Fibroblast of upper back skin (primary cell): ENCODE measurements around the gene TXNRD2.
"Not testable (repeated sequence)": the region's sequence is repeated elsewhere in the genome, so short reads cannot be mapped to it uniquely, and the experiment has no call there.

Experiments
- DNase-seq: peaks from one replicate; pipeline ENCODE4 v3.0.0-alpha.2; 2013

The TXNRD2 gene

GRCh38 chr22:19885841-19886592 lies 55.6 kb downstream of the TXNRD2 start:
- peak; percentile 12 for DNase-seq

GRCh38 chr22:19884954-19885751 lies 56.5 kb downstream of the TXNRD2 start:
- peak; percentile 11 for DNase-seq

DNA sequence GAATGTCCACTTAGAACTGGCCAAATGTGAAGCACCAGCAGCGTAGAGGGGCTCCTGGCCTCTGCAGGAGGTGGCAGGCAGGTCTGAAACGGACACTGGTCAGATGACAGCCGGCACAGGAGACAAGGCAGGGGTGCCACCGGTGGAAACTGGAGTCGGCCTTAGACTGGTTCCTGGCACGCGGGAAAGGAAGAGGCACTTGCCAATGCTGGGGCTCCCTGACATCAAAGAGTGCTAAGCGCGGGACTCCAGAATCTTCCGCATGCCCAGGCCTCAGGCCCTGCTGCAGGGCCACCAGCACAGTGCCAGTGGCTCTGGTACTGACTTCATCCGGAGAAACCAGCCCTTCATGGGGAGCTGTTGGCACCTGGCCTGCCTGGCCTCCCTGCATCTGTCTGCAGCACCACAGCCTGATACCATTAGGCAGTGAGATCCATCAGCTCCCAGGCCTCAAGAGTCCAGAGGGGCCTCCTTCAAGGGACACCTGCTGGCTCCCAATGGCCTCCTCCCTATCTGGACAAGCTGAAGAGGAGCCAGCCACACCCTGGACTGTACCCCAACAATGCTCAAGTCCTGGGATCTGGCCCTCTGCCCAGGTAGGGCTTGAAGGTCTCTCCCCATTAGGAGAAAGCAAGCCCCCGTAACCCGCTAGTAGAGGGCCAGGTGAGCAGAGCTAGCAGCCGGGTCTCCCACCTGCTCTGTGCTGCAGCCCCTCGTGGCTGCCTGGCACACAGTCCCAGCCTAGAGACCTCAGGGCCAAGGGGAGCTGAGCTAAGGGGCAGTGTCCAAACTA lies 57.3 kb downstream of the TXNRD2 start:
- no peak for DNase-seq

DNA sequence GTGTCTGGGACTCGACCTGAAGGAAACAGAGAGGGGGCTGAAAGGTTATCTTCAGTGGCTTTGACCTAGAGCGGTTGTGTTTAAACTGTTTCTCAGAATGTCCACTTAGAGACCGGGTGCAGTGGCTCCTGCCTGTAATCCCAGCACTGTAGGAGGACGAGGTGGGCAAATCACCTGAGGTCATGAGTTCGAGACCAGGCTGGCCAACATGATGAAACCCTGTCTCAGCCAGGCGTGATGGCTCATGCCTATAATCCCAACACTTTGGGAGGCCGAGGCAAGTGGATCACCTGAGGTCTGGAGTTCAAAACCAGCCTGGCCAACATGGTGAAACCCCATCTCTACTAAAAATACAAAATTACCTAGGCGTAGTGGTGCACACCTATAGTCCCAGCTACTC lies 58.2 kb downstream of the TXNRD2 start:
- DNase-seq: not testable (repeated sequence)

GRCh38 chr22:19882446-19883381 lies 58.9 kb downstream of the TXNRD2 start:
- no peak for DNase-seq

- peak; percentile 98 for DNase-seq
These were observed 60.6 kb downstream of the TXNRD2 start for GRCh38 chr22:19880786-19881569.

DNA sequence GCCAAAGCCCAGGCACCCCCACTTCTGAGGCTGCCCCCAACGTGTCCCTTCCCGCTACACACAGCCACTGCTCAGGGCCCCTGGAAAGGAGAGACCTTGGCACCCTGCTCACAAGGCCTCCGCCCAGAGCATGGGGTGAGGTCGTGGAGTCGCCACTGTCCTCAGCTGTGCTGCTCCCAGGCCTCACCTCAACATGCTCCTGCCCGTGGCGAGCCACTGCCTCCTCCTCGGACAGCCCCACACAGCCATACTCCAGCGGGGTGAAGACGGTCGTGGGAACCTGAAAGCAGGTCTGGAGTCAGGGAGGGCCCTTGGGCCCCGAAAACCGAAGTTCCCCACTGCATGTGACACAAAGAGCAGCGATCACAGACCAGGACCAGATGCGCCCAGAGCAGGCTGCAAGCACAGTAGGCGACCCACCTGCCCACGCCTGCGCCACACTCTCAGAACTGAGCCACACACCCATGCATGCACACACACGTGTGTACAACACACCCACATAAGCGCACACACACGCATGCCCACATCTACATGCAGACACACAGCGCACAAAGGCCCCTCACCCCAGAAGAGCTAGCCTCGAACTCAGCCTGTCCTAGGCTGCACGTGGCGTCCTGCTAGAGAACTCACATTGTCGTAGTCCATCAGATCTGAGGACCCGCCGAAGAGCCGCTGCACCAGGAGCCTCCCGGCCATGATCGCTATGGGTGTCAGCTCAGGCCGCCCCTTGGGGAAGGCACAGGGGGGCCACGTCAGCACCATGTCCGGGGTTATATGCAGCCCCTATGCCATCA lies 61.4 kb downstream of the TXNRD2 start:
- DNase-seq: no peak

- DNase-seq: no peak
These were observed 62.0 kb downstream of the TXNRD2 start for GRCh38 chr22:19879643-19879991.

DNA sequence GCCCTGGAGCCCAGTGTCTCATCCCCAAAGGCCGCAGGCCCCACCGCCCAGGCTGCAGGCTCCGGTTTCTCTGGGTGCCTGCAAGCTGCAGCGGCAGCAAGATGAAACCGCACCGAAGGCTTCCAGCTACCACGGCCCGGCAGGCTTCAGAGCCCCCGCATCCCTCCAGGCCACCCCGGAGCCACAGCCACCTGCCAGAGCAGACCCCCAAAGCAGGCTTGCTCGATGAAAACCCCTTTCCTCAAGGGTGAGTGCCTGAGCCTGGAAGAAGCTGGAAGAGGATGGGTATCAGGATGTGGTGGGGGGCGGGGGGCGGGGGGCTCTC lies 62.4 kb downstream of the TXNRD2 start:
- no peak for DNase-seq

DNA sequence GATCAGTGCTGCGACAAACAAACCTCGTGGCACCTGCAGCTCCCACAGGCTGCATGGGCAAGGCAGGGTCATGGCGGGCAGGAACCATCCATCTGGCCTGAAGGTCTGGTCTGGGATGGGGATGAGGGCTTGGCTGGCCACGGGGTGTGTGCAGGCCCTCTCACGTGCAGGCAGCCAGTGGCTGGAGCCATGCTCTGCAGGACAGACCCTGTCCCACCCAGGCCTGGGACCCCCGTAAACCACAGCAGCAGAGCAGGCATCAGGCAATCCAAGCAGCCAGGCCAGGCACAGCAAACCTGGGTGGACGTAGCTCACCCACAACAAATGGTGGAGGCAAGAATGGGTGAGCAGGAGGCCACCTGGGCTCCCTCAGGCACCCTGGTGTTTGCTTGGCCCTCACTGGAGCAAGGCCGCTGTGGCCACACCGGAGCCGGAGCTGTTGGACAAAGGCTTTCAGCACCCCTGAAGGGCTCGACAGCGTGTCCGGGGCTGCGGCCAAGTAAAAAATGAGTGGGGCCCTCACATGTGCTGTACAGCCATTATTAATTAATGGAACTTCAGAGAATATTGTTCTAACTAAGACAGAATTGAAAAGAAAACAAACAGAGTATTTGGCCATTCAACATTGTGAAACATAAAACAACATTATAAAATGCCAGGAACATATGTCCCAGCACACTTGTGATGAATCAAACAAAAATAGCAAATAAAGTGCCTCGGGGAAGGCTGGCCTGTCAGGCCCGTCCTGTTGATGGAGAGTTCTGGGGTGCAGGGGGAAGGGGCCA lies 63.0 kb downstream of the TXNRD2 start:
- no peak for DNase-seq

- DNase-seq: peak; percentile 76
These were observed 63.8 kb downstream of the TXNRD2 start for GRCh38 chr22:19877626-19878339.

DNA sequence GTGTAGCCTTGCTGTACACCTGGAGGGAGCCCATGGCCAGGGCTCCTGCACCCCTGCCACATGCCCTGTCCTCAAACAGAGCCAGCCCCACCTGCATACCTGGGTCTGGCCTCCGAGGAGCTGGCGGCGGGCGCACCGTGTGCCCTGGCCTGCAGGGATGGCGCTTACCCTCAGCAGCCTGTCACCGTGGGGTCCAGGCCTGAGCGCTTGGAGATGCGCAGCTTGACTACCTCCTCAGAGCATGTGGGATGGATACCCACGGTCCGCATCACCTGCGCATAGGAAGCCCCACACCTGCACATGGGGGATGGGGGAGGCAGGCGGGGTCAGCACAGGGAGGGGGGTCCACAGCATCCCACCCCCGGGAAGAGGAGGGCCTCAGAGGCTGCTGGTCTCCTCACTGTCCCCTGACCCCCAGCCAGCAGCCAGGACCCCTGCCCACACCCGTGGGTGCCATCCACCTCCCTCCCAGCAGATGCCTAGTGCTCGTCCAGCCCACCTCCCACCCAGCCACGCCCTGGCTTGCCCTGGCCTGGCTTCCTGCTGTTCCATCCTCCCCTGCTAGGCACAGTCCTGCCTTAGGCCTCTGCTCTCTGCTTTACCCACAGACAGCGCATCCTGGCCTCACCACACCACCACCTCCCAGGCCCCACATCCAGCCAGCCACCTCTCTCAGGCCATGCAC lies 64.5 kb downstream of the TXNRD2 start:
- DNase-seq: no peak

DNA sequence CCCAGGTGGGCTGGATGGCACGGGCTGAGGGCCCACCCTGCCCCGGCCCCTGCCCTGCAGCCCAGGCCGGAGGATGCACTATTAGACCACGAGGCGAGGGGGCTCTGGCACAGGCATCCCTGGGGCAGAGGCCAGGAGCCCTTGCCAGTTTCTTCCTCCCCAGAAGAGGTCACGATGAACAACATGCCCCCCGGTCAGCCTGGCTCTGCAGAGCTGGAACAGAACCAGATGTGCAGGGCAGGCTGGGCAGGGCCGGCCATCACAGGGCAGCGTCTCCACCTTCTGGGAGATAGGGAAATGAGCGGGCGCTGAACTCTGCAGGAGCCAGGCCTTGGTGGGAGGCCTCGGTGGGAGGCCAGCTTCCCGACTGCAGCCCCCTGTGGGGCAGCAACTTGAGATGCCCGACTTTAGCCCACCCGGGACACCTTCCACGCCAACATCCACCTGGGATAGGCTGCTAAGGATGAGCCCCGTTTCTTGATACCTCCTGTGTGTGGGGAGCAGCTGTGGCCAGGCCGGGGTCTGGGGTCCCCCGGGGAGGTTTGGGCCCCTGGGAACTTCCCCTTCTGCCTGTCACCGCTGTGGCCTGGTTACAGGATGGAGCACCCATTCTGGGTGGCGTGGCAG lies 65.2 kb downstream of the TXNRD2 start:
- no peak for DNase-seq

DNA sequence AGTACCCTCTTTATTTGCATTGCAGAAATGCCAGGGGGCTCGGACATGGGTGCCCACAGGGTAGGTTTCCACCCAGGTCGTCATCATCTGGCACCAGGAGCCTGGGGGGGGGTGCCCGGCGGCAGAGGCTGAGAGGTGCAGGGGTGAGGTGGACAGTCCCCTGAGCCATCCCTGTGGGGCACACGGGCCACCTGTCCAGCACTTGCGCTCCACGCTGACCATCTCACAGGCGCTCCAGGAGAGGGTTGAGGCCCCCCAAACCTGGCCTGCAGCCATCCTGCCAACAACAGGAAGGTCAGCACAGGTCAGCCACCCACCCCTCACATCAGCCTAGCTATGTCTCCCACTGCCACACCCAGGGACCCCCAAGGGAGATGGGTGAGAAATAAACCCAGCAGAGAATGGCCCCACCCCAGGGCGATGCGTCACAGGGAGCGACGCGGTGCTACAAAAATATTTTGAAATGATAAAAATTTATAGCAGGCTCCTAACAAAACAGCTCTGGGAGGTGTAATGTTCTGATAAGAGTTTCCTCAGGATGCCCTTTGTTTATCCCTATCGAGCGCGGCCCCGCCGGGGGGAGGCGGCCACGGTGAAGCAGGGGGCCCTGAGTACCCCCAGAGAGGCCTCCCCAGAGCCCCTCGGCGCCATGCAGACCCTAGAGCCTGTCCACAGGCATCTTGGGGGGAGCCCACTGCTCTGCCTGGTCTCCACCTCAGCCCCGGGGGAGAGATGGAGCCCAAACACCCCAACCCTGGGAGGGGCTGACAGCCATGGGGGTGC lies 65.9 kb downstream of the TXNRD2 start:
- no peak for DNase-seq

- DNase-seq: no peak
These were observed 66.5 kb downstream of the TXNRD2 start for GRCh38 chr22:19875061-19875530.

- no peak for DNase-seq
These were observed 67.1 kb downstream of the TXNRD2 start for GRCh38 chr22:19874307-19875060.

DNA sequence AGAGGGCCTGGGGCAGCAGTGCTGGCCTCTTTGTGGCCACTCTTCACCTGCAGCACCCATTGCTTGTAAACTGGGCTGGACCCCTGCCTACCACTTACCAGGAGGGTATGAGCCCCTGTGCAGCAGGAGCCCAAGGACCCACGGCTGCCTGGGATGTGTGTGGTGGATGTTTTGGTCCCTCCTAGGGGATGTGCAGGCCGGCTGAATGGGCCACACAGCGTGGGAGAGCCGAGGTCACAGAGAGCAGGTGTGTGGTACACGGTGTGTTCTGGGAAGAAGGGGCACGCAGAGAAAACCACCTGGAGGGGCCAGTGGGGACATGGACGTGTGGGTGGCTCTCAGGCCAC lies 67.7 kb downstream of the TXNRD2 start:
- no peak for DNase-seq
